A549 treated with AZD9567 at 1 μM for 4 hours (cell line): Measurements from ENCODE around the gene ZNF501. TPM values are rescaled to one million over a fixed set of nuclear protein-coding genes. Genes with fewer than 3 reads are reported as not detected.

Source experiments
- total RNA-seq: library from RNA; stranded (reverse); fragments of 200-300 nt; extraction: Qiagen RNA extraction; gene quantifications from 5 replicates; pipeline ENCODE4 v1.2.3, GENCODE V29; 2022; ENCODE audit not compliant: insufficient read depth

ZNF501 gene
- 0.02 to 0.08 TPM in 2 of 5 replicates, not detected in the others for total RNA-seq

GRCh38 chr3:44729384-44729910 is at the start of gene ZNF501:
Gene ZNF501, plus strand, starts transcription at chr3:44729635. Its CDS starts 4,787 bp downstream, at chr3:44734422.

GRCh38 chr3:44712455-44713075 is 16.9 kb upstream of the ZNF501 start, which contains the start of gene ZNF502:
Gene ZNF502, plus strand, starts transcription at chr3:44712660. Its CDS starts 7,602 bp downstream, at chr3:44720262.

GRCh38 chr3:44761424-44762169 is 32.2 kb downstream of the ZNF501 start, which contains the start of the genes KIAA1143 and KIF15:
Gene KIAA1143, minus strand, starts transcription at chr3:44761619. Its CDS starts 17 bp downstream, at chr3:44761602.
Gene KIF15, plus strand, starts transcription at chr3:44761794. Its CDS starts 72 bp downstream, at chr3:44761866.

Other genes starting within 250 kb of the ZNF501 start
- not detected in 5 replicates for gene ZKSCAN7, start 174.4 kb upstream of the ZNF501 start, total RNA-seq
- gene ZNF660, start 144.7 kb upstream of the ZNF501 start, total RNA-seq = not detected in 5 replicates
- 1.3 to 2.0 TPM (median 1.8 TPM) in 5 replicates for gene ZNF197, start 104.6 kb upstream of the ZNF501 start, total RNA-seq
- gene ZNF35, start 80.9 kb upstream of the ZNF501 start, total RNA-seq = 5.1 to 6.6 TPM (median 5.4 TPM) in 5 replicates
- 1.2 to 1.7 TPM (median 1.5 TPM) in 5 replicates for gene ZNF502, start 17.0 kb upstream of the ZNF501 start, total RNA-seq
- 11.3 to 18.1 TPM (median 16.3 TPM) in 5 replicates for gene KIAA1143, start 32.0 kb downstream of the ZNF501 start, total RNA-seq
- gene KIF15, start 32.2 kb downstream of the ZNF501 start, total RNA-seq = 7.7 to 23.4 TPM (median 8.7 TPM) in 5 replicates
- gene TMEM42, start 132.3 kb downstream of the ZNF501 start, total RNA-seq = 6.3 to 12.6 TPM (median 10.8 TPM) in 5 replicates
- gene TGM4, start 145.0 kb downstream of the ZNF501 start, total RNA-seq = 0.06 to 0.26 TPM (median 0.08 TPM) in 4 of 5 replicates, not detected in the other
- 40.6 to 44.8 TPM (median 43.7 TPM) in 5 replicates for gene ZDHHC3, start 246.5 kb downstream of the ZNF501 start, total RNA-seq
- 45.5 to 51.0 TPM (median 46.5 TPM) in 5 replicates for gene EXOSC7, start 246.6 kb downstream of the ZNF501 start, total RNA-seq